HCT116 (cell line): ENCODE data around the gene EPHA4. TPM values are rescaled to one million over a fixed set of nuclear protein-coding genes. Genes with fewer than 3 reads are reported as not detected.

Experiments
- ATAC-seq: fragments of 200-7000 bp; cut with Tn5 transposase; 2 replicates; pipeline ENCODE4 v1.9.1; 2020; ENCODE audit warnings: mild to moderate bottlenecking, moderate library complexity
- BruUV-seq: library from RNA; stranded (reverse); fragments of 400-500 nt; replicated peaks from 2 replicates; lab custom pipeline; 2021; lab: Mats Ljungman, UMichigan
- CTCF ChIA-PET: fragments of 300-600 bp; sonication (Branson Sonifier 250); formaldehyde crosslinking; loops from one replicate; lab custom pipeline; 2021; ENCODE audit warnings: antibody characterized with exemption; lab: Charles Lee
- POLR2A ChIA-PET: fragments of 300-600, 350-600 bp; sonication (Branson Sonifier 250); formaldehyde crosslinking; loops from one replicate; lab custom pipeline; 2021; ENCODE audit warnings: antibody characterized with exemption; lab: Charles Lee
- RAD21 ChIA-PET, 2 experiments: fragments of 300-600 bp; sonication (Branson Sonifier 250); formaldehyde crosslinking; loops; one replicate each; lab custom pipeline; 2023; ENCODE audit warnings: low total read pairs in 2 of 2; ENCODE audit not compliant: uncharacterized antibody in 2 of 2, unreplicated experiment in 2 of 2, low non-redundant PET in 1 of 2; lab: Charles Lee
- DNase-seq: peaks from one replicate; pipeline ENCODE4 v3.0.0-alpha.2; 2010; ENCODE audit warnings: low read depth, low spot score
- H2AFZ ChIP-seq: fragments of 200-600 bp; shearing (Covaris generic), sonication (generic); 2 replicates; pipeline ENCODE4 v1.6.1; 2017; ENCODE audit warnings: low read depth, mixed run types, mixed read lengths, antibody characterized with exemption, low read length; ENCODE audit not compliant: poor library complexity, severe bottlenecking
- H3K27ac ChIP-seq: 2 replicates; pipeline ENCODE4 v1.5.1; 2012; ENCODE audit warnings: low read depth, low read length
- H3K27me3 ChIP-seq: fragments of 200-600 bp; sonication (generic); 2 replicates; pipeline ENCODE4 v1.6.1; 2016; ENCODE audit warnings: mixed run types, low read length, mixed read lengths; ENCODE audit not compliant: insufficient read depth
- H3K36me3 ChIP-seq, 2 experiments: fragments of 200-500 bp in 1 of 2; fragments of 200-600 bp in 1 of 2; sonication (Bioruptor generic) in 1 of 2; sonication (generic) in 1 of 2; 2 replicates each; pipeline versions ENCODE4 v1.5.1 to v1.6.1; 2014 to 2016; ENCODE audit warnings: low read length in 2 of 2, inconsistent platforms in 1 of 2, mixed read lengths in 1 of 2, mixed run types in 1 of 2; ENCODE audit not compliant: insufficient read depth in 2 of 2, control insufficient read depth in 1 of 2
- H3K4me1 ChIP-seq, 2 experiments: fragments of 200-600 bp in 1 of 2; sonication (generic) in 1 of 2; 2 replicates each; pipeline versions ENCODE4 v1.5.1 to v1.6.1; 2012 to 2017; ENCODE audit warnings: low read length in 2 of 2, inconsistent platforms in 1 of 2, mild to moderate bottlenecking in 1 of 2, mixed read lengths in 1 of 2, mixed run types in 1 of 2, moderate library complexity in 1 of 2; ENCODE audit not compliant: insufficient read depth in 2 of 2, control insufficient read depth in 1 of 2
- H3K4me2 ChIP-seq: fragments of 200-600 bp; sonication (generic); 2 replicates; pipeline ENCODE4 v1.6.1; 2017; ENCODE audit warnings: mixed run types, low read length, mixed read lengths
- H3K4me3 ChIP-seq, 2 experiments: fragments of 200-600 bp in 1 of 2; sonication (generic) in 1 of 2; replicated peaks in 1 of 2; 2 replicates each; pipeline ENCODE4 v1.5.1; 2011 to 2016; ENCODE audit warnings: low read length in 2 of 2, control low read depth in 1 of 2, low read depth in 1 of 2, mild to moderate bottlenecking in 1 of 2, mixed read lengths in 1 of 2, mixed run types in 1 of 2
- H3K79me2 ChIP-seq: fragments of 200-600 bp; sonication (generic); 2 replicates; pipeline ENCODE4 v1.6.1; 2017; ENCODE audit warnings: mild to moderate bottlenecking, mixed run types, low read length, moderate library complexity, mixed read lengths; ENCODE audit not compliant: insufficient read depth
- H3K9ac ChIP-seq: fragments of 200-600 bp; sonication (generic); 2 replicates; pipeline ENCODE4 v1.6.1; 2016; ENCODE audit warnings: low read length, mixed read lengths
- H3K9me2 ChIP-seq: fragments of 200-600 bp; sonication (generic), shearing (Covaris generic); 2 replicates; pipeline ENCODE4 v1.6.1; 2017; ENCODE audit warnings: mixed run types, mild to moderate bottlenecking, moderate library complexity; ENCODE audit not compliant: insufficient read depth
- H3K9me3 ChIP-seq, 2 experiments: fragments of 200-500 bp in 1 of 2; fragments of 200-600 bp in 1 of 2; sonication (Bioruptor generic) in 1 of 2; sonication (generic) in 1 of 2; 2 replicates each; pipeline ENCODE4 v1.6.1; 2014 to 2017; ENCODE audit warnings: low read length in 2 of 2, mixed read lengths in 2 of 2, inconsistent platforms in 1 of 2, low read depth in 1 of 2, mild to moderate bottlenecking in 1 of 2, mixed run types in 1 of 2, moderate library complexity in 1 of 2; ENCODE audit not compliant: control insufficient read depth in 1 of 2, insufficient read depth in 1 of 2
- H4K20me1 ChIP-seq: fragments of 200-600 bp; sonication (generic), shearing (Covaris generic); 2 replicates; pipeline ENCODE4 v1.6.1; 2017; ENCODE audit warnings: mixed run types, mild to moderate bottlenecking, moderate library complexity; ENCODE audit not compliant: insufficient read depth
- CEBPB ChIP-seq: IDR thresholded peaks from 2 replicates; pipeline ENCODE4 v1.6.1; 2012; ENCODE audit warnings: low read depth
- ELF1 ChIP-seq: IDR thresholded peaks from 2 replicates; pipeline ENCODE4 v1.6.1; 2012; ENCODE audit warnings: low read depth, borderline replicate concordance
- EZH2 ChIP-seq: fragments of 200-600 bp; sonication (generic); IDR thresholded peaks from 2 replicates; pipeline ENCODE4 v1.6.1; 2017; ENCODE audit warnings: antibody characterized with exemption, mixed run types
- EZH2phosphoT487 ChIP-seq: fragments of 200-600 bp; IDR thresholded peaks from 2 replicates; pipeline ENCODE4 v1.6.1; 2018; ENCODE audit warnings: antibody characterized with exemption, borderline replicate concordance
- RAD21 ChIP-seq: IDR thresholded peaks from 2 replicates; pipeline ENCODE4 v1.6.1; 2012; ENCODE audit warnings: low read depth, mild to moderate bottlenecking
- SIN3A ChIP-seq: IDR thresholded peaks from 2 replicates; pipeline ENCODE4 v1.6.1; 2012; ENCODE audit warnings: low read depth
- SRF ChIP-seq: IDR thresholded peaks from 2 replicates; pipeline ENCODE4 v1.6.1; 2012; ENCODE audit warnings: low read depth
- ZFX ChIP-seq: fragments of 450-650 bp; IDR thresholded peaks from 2 replicates; pipeline ENCODE4 v1.6.1; 2017
- intact Hi-C: fragments of 100-400 bp; cut with micrococcal nuclease; formaldehyde crosslinking; loops from 2 replicates; pipeline ENCODE4 v1.10.0; 2022
- total RNA-seq: library from RNA; stranded (reverse); gene quantifications from one replicate; pipeline ENCODE4 v1.2.1, GENCODE V29; 2021; ENCODE audit not compliant: unreplicated experiment
- TF ChIP-seq, protein P1 (sequence below): IDR thresholded peaks from 2 replicates; pipeline ENCODE4 v1.6.1; 2012; ENCODE audit warnings: low read depth
- TF ChIP-seq, protein P2 (sequence below): IDR thresholded peaks from 2 replicates; pipeline ENCODE4 v1.6.1; 2012

The EPHA4 gene
- total RNA-seq, 1 experiment from 2014 or later = 3.5 TPM

- Histone ChIP-seq H3K9me3 (no peaks in the 10 kb centered on the region), H3K4me1 (no peaks in the 10 kb centered on the region), H4K20me1 (no peaks in the 10 kb centered on the region), H3K27me3 (no peaks in the 10 kb centered on the region), H3K36me3 (no peaks in the 10 kb centered on the region), H3K79me2 (no peaks in the 10 kb centered on the region), H3K9me2 (no peaks in the 10 kb centered on the region), H3K4me3 (no peak overlapping the region), H3K27ac (no peak overlapping the region), H3K9ac (no peak overlapping the region), H3K4me2 (no peak overlapping the region), H2AFZ (no peak overlapping the region)
- no TSS peak for BruUV-seq
- TF ChIP-seq SRF (no peak), ZFX (no peak), SIN3A (no peak), EZH2phosphoT487 (no peak), ELF1 (no peak), RAD21 (no peak), EZH2 (no peak), CEBPB (no peak)
- TF ChIP-seq, protein P1, sequence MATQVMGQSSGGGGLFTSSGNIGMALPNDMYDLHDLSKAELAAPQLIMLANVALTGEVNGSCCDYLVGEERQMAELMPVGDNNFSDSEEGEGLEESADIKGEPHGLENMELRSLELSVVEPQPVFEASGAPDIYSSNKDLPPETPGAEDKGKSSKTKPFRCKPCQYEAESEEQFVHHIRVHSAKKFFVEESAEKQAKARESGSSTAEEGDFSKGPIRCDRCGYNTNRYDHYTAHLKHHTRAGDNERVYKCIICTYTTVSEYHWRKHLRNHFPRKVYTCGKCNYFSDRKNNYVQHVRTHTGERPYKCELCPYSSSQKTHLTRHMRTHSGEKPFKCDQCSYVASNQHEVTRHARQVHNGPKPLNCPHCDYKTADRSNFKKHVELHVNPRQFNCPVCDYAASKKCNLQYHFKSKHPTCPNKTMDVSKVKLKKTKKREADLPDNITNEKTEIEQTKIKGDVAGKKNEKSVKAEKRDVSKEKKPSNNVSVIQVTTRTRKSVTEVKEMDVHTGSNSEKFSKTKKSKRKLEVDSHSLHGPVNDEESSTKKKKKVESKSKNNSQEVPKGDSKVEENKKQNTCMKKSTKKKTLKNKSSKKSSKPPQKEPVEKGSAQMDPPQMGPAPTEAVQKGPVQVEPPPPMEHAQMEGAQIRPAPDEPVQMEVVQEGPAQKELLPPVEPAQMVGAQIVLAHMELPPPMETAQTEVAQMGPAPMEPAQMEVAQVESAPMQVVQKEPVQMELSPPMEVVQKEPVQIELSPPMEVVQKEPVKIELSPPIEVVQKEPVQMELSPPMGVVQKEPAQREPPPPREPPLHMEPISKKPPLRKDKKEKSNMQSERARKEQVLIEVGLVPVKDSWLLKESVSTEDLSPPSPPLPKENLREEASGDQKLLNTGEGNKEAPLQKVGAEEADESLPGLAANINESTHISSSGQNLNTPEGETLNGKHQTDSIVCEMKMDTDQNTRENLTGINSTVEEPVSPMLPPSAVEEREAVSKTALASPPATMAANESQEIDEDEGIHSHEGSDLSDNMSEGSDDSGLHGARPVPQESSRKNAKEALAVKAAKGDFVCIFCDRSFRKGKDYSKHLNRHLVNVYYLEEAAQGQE = no peak
- TF ChIP-seq, protein P2, sequence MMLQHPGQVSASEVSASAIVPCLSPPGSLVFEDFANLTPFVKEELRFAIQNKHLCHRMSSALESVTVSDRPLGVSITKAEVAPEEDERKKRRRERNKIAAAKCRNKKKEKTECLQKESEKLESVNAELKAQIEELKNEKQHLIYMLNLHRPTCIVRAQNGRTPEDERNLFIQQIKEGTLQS = no peak
- DNase-seq (no peak), ATAC-seq (no peak)
- ChIA-PET RAD21 (no interaction called here), CTCF (no interaction called here), POLR2A (no interaction called here)
- intact Hi-C loops = no loop called here
Measured at GRCh38 chr2:221486106-221486505, 86.0 kb downstream of the EPHA4 start.
